Lung (tissue), 12 donors: ENCODE results near the gene CRACR2B. TPM values are rescaled to one million over a fixed set of nuclear protein-coding genes. Genes with fewer than 3 reads are reported as not detected.

ENCODE experiments used
- ATAC-seq: fragments of 200-7000 bp; cut with Tn5 transposase; one replicate; pipeline ENCODE4 v1.9.1; 2020; ENCODE audit warnings: moderate number of reproducible peaks; ENCODE audit not compliant: insufficient read depth, low FRiP score
- DNase-seq, 3 donors: peaks; one replicate each; pipeline ENCODE4 v3.0.0-alpha.2; 2013 to 2017
- H3K27ac ChIP-seq, 2 donors: one replicate each; pipeline ENCODE4 v1.5.1; 2013; ENCODE audit warnings: mild to moderate bottlenecking in 2 of 2, moderate library complexity in 2 of 2, control low read depth in 1 of 2, inconsistent platforms in 1 of 2, low read depth in 1 of 2, low read length in 1 of 2
- H3K27me3 ChIP-seq, 3 donors: one replicate each; pipeline ENCODE4 v1.5.1; 2013; ENCODE audit warnings: low read length in 2 of 3; ENCODE audit not compliant: control insufficient read depth in 3 of 3, insufficient read depth in 3 of 3
- H3K36me3 ChIP-seq, 4 donors: one replicate each; pipeline ENCODE4 v1.5.1; 2013; ENCODE audit warnings: low read length in 4 of 4, mild to moderate bottlenecking in 1 of 4, moderate library complexity in 1 of 4; ENCODE audit not compliant: control insufficient read depth in 4 of 4, insufficient read depth in 4 of 4
- H3K4me1 ChIP-seq, 5 donors: one replicate each; pipeline ENCODE4 v1.5.1; 2013; ENCODE audit warnings: low read length in 5 of 5, mild to moderate bottlenecking in 2 of 5, moderate library complexity in 1 of 5; ENCODE audit not compliant: control insufficient read depth in 5 of 5, insufficient read depth in 5 of 5
- H3K4me3 ChIP-seq: one replicate; pipeline ENCODE4 v1.5.1; 2013; ENCODE audit warnings: mild to moderate bottlenecking, control low read depth, moderate library complexity
- H3K9ac ChIP-seq, 2 donors: one replicate each; pipeline ENCODE4 v1.5.1; 2013; ENCODE audit warnings: low read length in 2 of 2, control low read depth in 1 of 2; ENCODE audit not compliant: insufficient read depth in 1 of 2
- H3K9me3 ChIP-seq, 4 donors: one replicate each; pipeline ENCODE4 v1.5.1; 2013; ENCODE audit warnings: low read length in 3 of 4, mild to moderate bottlenecking in 1 of 4, moderate library complexity in 1 of 4; ENCODE audit not compliant: control insufficient read depth in 4 of 4, insufficient read depth in 3 of 4
- CTCF ChIP-seq: IDR thresholded peaks from 2 replicates; pipeline ENCODE4 v1.5.1; 2012; ENCODE audit warnings: mild to moderate bottlenecking; ENCODE audit errors: control extremely low read depth, extremely low read depth
- WGBS, 2 donors: extraction: QIAGEN DNeasy Blood & Tissue Kit; methylation state at CpG; one replicate each; pipeline ENCODE4 v1.1.7; 2013; 5-methylcytosine and 5-hydroxymethylcytosine counted together
- polyA plus RNA-seq, 2 donors: library from polyadenylated mRNA; stranded (reverse); fragments of 200-250 nt; gene quantifications; one replicate each; pipeline ENCODE4 v1.2.1, GENCODE V29; 2013
- total RNA-seq, 2 donors: library from RNA; depleted of rRNA in 1 of 2; stranded (reverse); fragments of >200 nt in 1 of 2; gene quantifications; one replicate each; pipeline ENCODE4 v1.2.1, GENCODE V29; 2014 to 2021
- donor health status: control.
- donor health status: control.
- donor health status: Bipolar disorder and iron deficiency.
- donor health status: healthy.
- donor health status: DM: yes; HTN: yes; CAD: no.

CRACR2B gene
- total and polyA plus RNA-seq, 4 donors = 17.9 to 45.1 (median 31.7) TPM

DNA sequence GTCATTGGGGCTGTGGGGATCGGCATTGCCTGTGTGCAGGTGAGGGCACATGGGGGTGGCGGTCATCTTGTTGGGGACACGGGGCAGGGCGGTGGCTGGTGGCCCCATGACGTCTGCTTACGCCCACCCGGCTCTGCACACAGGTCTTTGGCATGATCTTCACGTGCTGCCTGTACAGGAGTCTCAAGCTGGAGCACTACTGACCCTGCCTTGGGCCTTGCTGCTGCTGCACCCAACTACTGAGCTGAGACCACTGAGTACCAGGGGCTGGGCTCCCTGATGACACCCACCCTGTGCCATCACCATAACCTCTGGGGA, 10.2 kb downstream of the CRACR2B start:
- Histone ChIP-seq H3K27me3 (no peaks in the 10 kb centered on the region), H3K9ac (no peak overlapping the region), H3K9me3 (no peaks in the 10 kb centered on the region), H3K36me3 (peaks cover 4 to 46% (median 18%) of the 10 kb centered on the region in 4 donors), H3K4me3 (no peak overlapping the region), H3K4me1 (peaks cover 6 to 29% (median 10%) of the 10 kb centered on the region in 5 donors), H3K27ac (peak overlapping the region in 1 of 2 donors; percentile 15)
- DNase-seq (no peak), ATAC-seq (no peak)
- WGBS, 2 donors = 82 to 83% methylated on average over 8 of the region's 8 CpGs
- TF ChIP-seq CTCF = no peak

- H3K4me3 ChIP-seq = no peak overlapping the region
- ATAC-seq (no peak), DNase-seq (no peak)
- WGBS, 2 donors = 65 to 68% methylated on average over 17 of the region's 17 CpGs
- peaks cover 4 to 46% (median 18%) of the 10 kb centered on the region in 4 donors for H3K36me3 ChIP-seq
- peak overlapping the region in 1 of 2 donors; percentile 48 for H3K27ac ChIP-seq
- no peak overlapping the region for H3K9ac ChIP-seq
- TF ChIP-seq CTCF = no peak
- no peaks in the 10 kb centered on the region for H3K9me3 ChIP-seq
- H3K4me1 ChIP-seq = peaks cover 6 to 29% (median 14%) of the 10 kb centered on the region in 5 donors
- H3K27me3 ChIP-seq = no peaks in the 10 kb centered on the region
Measured at GRCh38 chr11:838441-839279, 10.9 kb downstream of the CRACR2B start.

DNA sequence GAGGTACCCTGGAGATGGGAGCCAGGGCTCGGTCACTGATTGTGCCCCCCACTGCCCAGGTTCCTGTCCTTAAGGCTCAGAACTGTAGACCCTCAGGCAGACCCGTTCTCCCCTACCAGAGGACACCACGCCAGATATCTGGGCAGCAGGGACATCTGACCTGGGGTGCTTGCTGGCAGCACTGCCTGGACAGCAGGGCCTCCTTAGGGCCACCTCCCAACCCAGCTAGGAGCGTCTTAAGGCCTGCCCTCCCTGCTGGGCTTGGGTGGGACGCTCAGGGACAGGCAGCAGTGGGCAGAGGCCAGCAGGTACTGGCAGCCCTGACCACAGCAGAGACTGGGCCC, 11.5 kb downstream of the CRACR2B start:
- WGBS, 2 donors = 92 to 96% methylated on average over 5 of the region's 5 CpGs
- no peak overlapping the region for H3K27ac ChIP-seq

More for the DNA sequence above, 11.5 kb downstream of the CRACR2B start:
- no peak overlapping the region for H3K9ac ChIP-seq
- H3K36me3 ChIP-seq = peaks cover 4 to 46% (median 18%) of the 10 kb centered on the region in 4 donors
- ATAC-seq (no peak), DNase-seq (no peak)
- H3K9me3 ChIP-seq = no peaks in the 10 kb centered on the region
- TF ChIP-seq CTCF = no peak
- no peaks in the 10 kb centered on the region for H3K27me3 ChIP-seq
- H3K4me1 ChIP-seq = peaks cover 6 to 27% (median 15%) of the 10 kb centered on the region in 5 donors
- H3K4me3 ChIP-seq = no peak overlapping the region
